ENCODE results near the gene ROR1.

GRCh38 chr1:63770381-63770780, 3.4 kb upstream of the ROR1 start:
- TF ChIP-seq REST (IDR thresholded peaks at IDR 0.05; ENCODE audit: low read depth), result no peak
- TF ChIP-seq SIN3A (IDR thresholded peaks at IDR 0.05; ENCODE audit: low read depth), result no peak
- no peak for TF ChIP-seq SP1 (IDR thresholded peaks at IDR 0.05; ENCODE audit: low read depth)
- TF ChIP-seq, protein P1, sequence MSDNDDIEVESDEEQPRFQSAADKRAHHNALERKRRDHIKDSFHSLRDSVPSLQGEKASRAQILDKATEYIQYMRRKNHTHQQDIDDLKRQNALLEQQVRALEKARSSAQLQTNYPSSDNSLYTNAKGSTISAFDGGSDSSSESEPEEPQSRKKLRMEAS (IDR thresholded peaks at IDR 0.05), result no peak
- TF ChIP-seq, protein P2, sequence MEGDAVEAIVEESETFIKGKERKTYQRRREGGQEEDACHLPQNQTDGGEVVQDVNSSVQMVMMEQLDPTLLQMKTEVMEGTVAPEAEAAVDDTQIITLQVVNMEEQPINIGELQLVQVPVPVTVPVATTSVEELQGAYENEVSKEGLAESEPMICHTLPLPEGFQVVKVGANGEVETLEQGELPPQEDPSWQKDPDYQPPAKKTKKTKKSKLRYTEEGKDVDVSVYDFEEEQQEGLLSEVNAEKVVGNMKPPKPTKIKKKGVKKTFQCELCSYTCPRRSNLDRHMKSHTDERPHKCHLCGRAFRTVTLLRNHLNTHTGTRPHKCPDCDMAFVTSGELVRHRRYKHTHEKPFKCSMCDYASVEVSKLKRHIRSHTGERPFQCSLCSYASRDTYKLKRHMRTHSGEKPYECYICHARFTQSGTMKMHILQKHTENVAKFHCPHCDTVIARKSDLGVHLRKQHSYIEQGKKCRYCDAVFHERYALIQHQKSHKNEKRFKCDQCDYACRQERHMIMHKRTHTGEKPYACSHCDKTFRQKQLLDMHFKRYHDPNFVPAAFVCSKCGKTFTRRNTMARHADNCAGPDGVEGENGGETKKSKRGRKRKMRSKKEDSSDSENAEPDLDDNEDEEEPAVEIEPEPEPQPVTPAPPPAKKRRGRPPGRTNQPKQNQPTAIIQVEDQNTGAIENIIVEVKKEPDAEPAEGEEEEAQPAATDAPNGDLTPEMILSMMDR (IDR thresholded peaks at IDR 0.05 in 2 of 3, conservative IDR thresholded peaks at IDR 0.05 in 1 of 3; ENCODE audit: borderline replicate concordance in 1 of 3, insufficient read depth in 1 of 3, low read depth in 2 of 3, low read length in 2 of 3), result no peak
- TF ChIP-seq POLR2AphosphoS5 (IDR thresholded peaks at IDR 0.05; ENCODE audit: low read depth, low read length), result no peak
- no peak for TF ChIP-seq EZH2phosphoT487 (IDR thresholded peaks at IDR 0.05; ENCODE audit: borderline replicate concordance)

Data from HCT116 (cell line).